Measurements from ENCODE around the gene DQX1. TPM values are rescaled to one million over a fixed set of nuclear protein-coding genes. Genes with fewer than 3 reads are reported as not detected.
"Not testable (repeated sequence)": the region's sequence is repeated elsewhere in the genome, so short reads cannot be mapped to it uniquely, and the experiment has no call there.

The DQX1 gene
- total and polyA plus RNA-seq, 9 donors: 0.04 to 1.3 (median 0.20) TPM; not detected in 1

DNA sequence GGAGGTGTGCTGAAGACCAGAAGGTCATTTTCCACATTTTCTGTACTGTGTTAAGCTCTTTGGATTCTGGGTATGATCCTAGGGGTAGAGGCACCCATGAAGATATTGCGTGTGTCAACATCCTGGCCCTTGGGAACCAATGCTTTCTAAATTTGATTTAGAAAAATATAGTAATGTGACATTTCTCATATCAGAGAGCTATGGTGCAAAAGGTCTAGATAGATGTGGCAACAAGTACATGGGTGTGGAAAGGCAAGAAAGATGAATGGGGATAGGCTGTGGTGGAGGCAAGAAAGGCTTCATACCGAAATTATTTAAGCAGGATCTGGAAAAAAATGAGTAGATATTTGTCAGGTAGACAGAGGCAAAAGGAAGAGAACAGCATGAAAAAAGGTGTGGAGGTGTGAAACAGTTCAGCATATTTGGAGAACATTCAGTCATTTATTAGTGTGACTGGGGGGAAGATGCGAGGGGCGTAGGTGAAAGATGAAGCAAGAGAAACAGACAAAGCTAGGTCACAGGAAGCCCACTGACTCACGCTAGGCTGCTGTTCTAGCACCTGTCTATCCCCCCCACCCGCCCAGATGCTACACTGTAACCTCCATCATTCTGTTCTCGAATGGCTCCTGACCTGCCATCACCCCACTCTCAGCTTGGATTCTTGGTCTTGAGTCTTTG is 40.2 kb upstream of the DQX1 start:
- no peak for DNase-seq
- 63% methylated on average over 2 of the region's 7 CpGs for WGBS (ENCODE audit: insufficient coverage)
- no peak overlapping the region for H3K4me3 ChIP-seq (ENCODE audit: low read length)
- no peak overlapping the region for H3K27ac ChIP-seq (ENCODE audit: low read length)
- H3K27me3 ChIP-seq (ENCODE audit: control insufficient read depth, insufficient read depth, low read length): peaks cover 22% of the 10 kb centered on the region
- no peaks in the 10 kb centered on the region for H3K4me1 ChIP-seq (ENCODE audit: control insufficient read depth, insufficient read depth, low read length)
- H3K9me3 ChIP-seq (replicated peaks; ENCODE audit: control insufficient read depth, low read depth, low read length): no peaks in the 10 kb centered on the region
- H3K36me3 ChIP-seq (ENCODE audit: control insufficient read depth, insufficient read depth, low read length): no peaks in the 10 kb centered on the region

DNA sequence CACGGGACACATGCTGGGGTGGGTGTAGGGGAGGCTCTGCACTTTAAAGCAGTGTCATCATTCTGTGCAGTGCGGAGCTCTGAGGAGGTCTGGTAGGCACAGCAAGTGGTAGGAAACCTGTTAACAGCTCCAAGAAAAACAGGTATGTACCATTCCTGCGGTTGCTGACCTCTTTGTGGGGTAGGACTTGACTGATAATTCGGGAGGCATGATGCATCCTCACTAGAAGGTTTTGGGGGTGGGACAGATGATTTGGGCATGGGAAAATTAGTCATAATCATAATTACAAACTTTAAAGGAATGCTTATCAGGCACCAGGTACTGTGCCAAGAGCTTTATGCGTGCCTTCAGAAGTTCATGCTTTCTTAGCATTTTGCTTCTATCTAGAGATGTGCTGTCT is 38.2 kb upstream of the DQX1 start:
- Histone ChIP-seq H3K4me1 (ENCODE audit: control insufficient read depth, insufficient read depth, low read length) (no peaks in the 10 kb centered on the region), H3K36me3 (ENCODE audit: control insufficient read depth, insufficient read depth, low read length) (no peaks in the 10 kb centered on the region), H3K4me3 (ENCODE audit: low read length) (no peak overlapping the region), H3K27me3 (ENCODE audit: control insufficient read depth, insufficient read depth, low read length) (peaks cover 32% of the 10 kb centered on the region), H3K27ac (ENCODE audit: low read length) (no peak overlapping the region), H3K9me3 (replicated peaks; ENCODE audit: control insufficient read depth, low read depth, low read length) (no peaks in the 10 kb centered on the region)
- WGBS (ENCODE audit: insufficient coverage): 68% methylated on average over 3 of the region's 5 CpGs
- no peak for DNase-seq

DNA sequence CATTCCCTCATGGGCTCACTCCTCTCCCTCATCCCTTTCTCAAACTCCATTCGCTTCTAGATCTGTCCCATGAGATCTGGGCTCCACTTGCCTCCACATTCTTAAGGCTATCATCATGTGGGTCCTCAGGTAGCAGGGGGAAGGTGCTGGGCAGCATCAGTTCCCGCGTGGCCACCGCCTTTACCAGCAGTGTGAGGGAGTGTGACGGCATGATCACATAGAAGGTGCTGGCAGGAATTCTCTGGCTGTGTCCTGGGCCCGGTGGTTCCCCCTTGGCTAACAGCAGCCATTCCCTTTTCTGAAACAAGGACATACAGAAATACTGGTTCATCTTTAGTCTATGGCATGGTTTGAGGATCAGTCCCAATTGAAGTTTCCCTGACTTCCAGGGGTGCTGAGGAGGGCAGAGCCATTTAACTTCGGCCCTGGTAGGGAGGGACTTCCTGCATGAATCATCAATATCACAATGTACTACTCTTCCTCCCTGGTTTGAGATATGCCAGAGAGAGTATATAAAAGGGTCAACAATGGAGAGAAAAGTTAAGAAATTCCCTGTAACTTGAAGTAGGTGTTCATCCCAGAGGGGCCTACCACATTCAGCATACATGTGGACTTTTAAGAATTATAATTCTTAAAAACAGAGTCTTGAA is 36.2 kb upstream of the DQX1 start:
- Histone ChIP-seq H3K27ac (ENCODE audit: low read length) (no peak overlapping the region), H3K9me3 (replicated peaks; ENCODE audit: control insufficient read depth, low read depth, low read length) (no peaks in the 10 kb centered on the region), H3K4me3 (ENCODE audit: low read length) (no peak overlapping the region), H3K4me1 (ENCODE audit: control insufficient read depth, insufficient read depth, low read length) (no peaks in the 10 kb centered on the region), H3K27me3 (ENCODE audit: control insufficient read depth, insufficient read depth, low read length) (peaks cover 27% of the 10 kb centered on the region), H3K36me3 (ENCODE audit: control insufficient read depth, insufficient read depth, low read length) (no peaks in the 10 kb centered on the region)
- WGBS (ENCODE audit: insufficient coverage): 93% methylated on average over 3 of the region's 7 CpGs
- DNase-seq: no peak

DNA sequence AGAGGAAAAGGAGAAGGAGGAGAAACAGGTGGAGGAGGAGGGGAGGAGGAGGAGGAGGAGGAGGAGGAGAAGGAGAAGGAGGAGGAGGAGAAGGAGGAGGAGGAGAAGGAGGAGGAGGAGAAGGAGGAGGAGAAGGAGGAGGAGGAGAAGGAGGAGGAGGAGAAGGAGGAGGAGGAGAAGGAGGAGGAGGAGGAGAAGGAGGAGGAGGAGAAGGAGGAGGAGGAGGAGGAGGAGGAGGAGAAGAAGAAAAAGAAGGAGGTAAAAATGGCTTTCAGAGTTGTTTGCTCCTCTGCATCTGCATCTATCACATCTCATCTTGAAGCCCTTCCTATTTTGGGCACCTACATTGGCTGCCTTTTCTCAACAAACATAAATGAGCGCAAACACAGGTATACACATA is 35.0 kb upstream of the DQX1 start:
- DNase-seq; H3K9me3 ChIP-seq (replicated peaks; ENCODE audit: control insufficient read depth, low read depth, low read length); H3K4me1 ChIP-seq (ENCODE audit: control insufficient read depth, insufficient read depth, low read length); H3K27ac ChIP-seq (ENCODE audit: low read length); H3K4me3 ChIP-seq (ENCODE audit: low read length); H3K36me3 ChIP-seq (ENCODE audit: control insufficient read depth, insufficient read depth, low read length): not testable (repeated sequence)
- H3K27me3 ChIP-seq (ENCODE audit: control insufficient read depth, insufficient read depth, low read length): peaks cover 27% of the 10 kb centered on the region
- WGBS (ENCODE audit: insufficient coverage): 100% methylated on average over 1 of the region's 1 CpG

DNA sequence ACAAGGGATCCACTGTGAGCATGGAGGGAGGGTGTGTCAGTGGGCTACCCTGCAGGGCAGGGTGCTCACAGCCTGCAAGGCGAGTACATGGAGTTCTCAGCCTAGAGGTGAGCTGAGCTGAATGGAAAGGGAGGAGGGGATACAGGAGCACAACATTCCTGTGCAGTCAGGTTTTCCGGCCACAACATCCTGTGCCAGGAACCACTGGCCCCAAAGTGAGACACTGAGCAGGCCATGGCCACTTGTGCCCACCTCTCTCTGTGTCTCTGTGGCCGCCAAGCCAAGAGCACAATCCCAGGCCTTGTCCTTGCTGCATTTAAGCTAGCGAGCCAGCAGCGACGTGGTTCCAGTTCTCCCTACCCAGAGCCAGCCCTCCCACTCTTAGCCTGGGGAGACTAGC is 34.6 kb upstream of the DQX1 start:
- 53% methylated on average over 2 of the region's 6 CpGs for WGBS (ENCODE audit: insufficient coverage)
- Histone ChIP-seq H3K4me1 (ENCODE audit: control insufficient read depth, insufficient read depth, low read length) (peaks cover 2% of the 10 kb centered on the region), H3K4me3 (ENCODE audit: low read length) (no peak overlapping the region), H3K36me3 (ENCODE audit: control insufficient read depth, insufficient read depth, low read length) (peaks cover 4% of the 10 kb centered on the region), H3K27me3 (ENCODE audit: control insufficient read depth, insufficient read depth, low read length) (peaks cover 27% of the 10 kb centered on the region), H3K27ac (ENCODE audit: low read length) (no peak overlapping the region), H3K9me3 (replicated peaks; ENCODE audit: control insufficient read depth, low read depth, low read length) (no peaks in the 10 kb centered on the region)
- no peak for DNase-seq

DNA sequence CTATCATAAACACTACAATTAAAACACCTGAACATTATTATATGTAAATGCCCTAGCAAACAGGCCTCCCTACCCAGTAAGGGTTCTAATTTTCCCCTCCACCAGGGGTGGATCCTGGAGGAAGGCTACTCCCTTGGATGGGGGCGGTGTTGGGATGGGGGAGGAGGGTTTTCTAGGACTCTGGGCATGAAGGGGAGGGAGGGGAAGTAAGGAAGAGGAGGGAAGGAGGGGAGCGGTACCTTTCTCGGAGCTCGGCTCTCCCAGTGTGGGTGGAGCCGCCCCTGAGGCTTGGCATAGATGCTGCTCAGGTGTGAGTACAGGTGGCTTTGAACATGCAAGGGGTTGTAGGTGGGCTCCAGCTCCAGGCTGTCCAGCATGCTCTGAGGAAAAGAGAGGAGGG is 33.9 kb upstream of the DQX1 start:
- no peaks in the 10 kb centered on the region for H3K9me3 ChIP-seq (replicated peaks; ENCODE audit: control insufficient read depth, low read depth, low read length)
- no peak overlapping the region for H3K27ac ChIP-seq (ENCODE audit: low read length)
- 19% methylated on average over 4 of the region's 5 CpGs for WGBS (ENCODE audit: insufficient coverage)
- H3K4me3 ChIP-seq (ENCODE audit: low read length): no peak overlapping the region
- DNase-seq: no peak
- peaks cover 8% of the 10 kb centered on the region for H3K4me1 ChIP-seq (ENCODE audit: control insufficient read depth, insufficient read depth, low read length)
- peaks cover 4% of the 10 kb centered on the region for H3K36me3 ChIP-seq (ENCODE audit: control insufficient read depth, insufficient read depth, low read length)
- peaks cover 25% of the 10 kb centered on the region for H3K27me3 ChIP-seq (ENCODE audit: control insufficient read depth, insufficient read depth, low read length)

DNA sequence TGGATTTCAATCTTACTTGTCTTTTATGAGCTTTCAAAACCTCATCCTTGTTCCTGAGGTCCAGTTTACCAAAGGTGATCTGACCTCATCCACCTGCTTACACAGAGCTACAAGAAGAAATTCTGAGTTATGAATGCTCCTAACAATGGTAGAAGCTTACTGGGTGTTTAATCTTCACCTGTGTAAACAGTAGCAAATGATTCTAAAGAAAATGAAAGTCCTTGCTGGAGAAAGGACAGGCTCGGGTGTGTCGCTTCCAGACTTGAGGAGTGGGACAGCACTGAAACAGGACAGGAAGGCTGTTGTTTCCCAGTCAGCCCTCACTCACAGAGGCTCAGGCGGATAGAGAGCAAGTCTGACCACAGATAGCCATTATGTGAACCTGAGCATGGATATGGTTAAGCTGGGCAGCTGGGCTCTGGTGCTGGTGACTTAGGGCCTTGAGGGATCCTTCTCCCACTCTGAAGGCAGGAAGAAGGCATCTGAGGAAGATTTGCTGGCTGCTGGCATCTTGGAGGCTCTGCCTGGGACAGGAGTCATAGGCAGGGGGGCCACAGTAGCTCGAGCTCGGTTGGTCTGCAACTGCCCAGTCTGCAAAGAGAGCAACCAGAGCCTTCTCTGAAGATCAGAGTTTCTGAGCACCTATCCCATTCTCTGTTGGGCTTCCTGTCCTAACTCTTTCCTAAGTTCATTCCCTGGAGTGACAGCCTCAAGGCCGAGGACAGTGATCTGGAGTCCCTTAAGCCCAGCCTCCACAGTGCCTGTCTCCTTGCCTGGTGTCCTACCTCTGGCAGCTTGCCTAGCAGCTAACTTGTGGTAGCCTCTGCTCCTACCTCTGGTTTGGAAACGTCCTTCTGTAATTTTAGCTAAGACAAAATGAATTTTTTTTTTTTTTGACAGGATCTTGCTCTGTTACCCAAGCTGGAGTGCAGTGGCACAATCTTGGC is 32.5 kb upstream of the DQX1 start:
- Histone ChIP-seq H3K27me3 (ENCODE audit: control insufficient read depth, insufficient read depth, low read length) (peaks cover 20% of the 10 kb centered on the region), H3K9me3 (replicated peaks; ENCODE audit: control insufficient read depth, low read depth, low read length) (no peaks in the 10 kb centered on the region), H3K4me3 (ENCODE audit: low read length) (no peak overlapping the region), H3K27ac (ENCODE audit: low read length) (no peak overlapping the region), H3K36me3 (ENCODE audit: control insufficient read depth, insufficient read depth, low read length) (peaks cover 4% of the 10 kb centered on the region), H3K4me1 (ENCODE audit: control insufficient read depth, insufficient read depth, low read length) (peaks cover 11% of the 10 kb centered on the region)
- 73% methylated on average over 6 of the region's 7 CpGs for WGBS (ENCODE audit: insufficient coverage)
- no peak for DNase-seq

DNA sequence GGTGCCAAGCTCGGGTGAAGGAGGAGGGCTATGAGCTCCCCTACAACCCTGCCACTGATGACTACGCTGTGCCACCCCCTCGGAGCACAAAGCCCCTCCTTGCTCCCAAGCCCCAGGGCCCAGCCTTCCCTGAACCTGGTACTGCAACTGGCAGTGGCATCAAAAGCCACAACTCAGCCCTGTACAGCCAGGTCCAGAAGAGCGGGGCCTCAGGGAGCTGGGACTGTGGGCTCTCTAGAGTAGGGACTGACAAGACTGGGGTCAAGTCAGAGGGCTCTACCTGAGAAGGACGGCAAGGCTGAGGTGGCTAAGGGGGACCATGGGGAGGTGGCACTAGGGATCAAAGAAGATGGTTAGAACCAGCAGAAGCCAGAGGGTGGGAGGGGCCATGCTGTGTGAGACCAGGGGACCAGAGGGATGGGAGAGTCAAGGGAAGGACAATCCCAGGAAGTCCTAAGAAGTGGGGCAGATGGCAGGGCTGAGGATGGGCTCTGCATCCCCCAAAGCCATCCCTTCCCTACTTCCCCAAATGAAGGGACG is 30.9 kb upstream of the DQX1 start:
- Histone ChIP-seq H3K27ac (ENCODE audit: low read length) (no peak overlapping the region), H3K9me3 (replicated peaks; ENCODE audit: control insufficient read depth, low read depth, low read length) (no peaks in the 10 kb centered on the region), H3K36me3 (ENCODE audit: control insufficient read depth, insufficient read depth, low read length) (peaks cover 4% of the 10 kb centered on the region), H3K27me3 (ENCODE audit: control insufficient read depth, insufficient read depth, low read length) (peaks cover 13% of the 10 kb centered on the region), H3K4me3 (ENCODE audit: low read length) (no peak overlapping the region), H3K4me1 (ENCODE audit: control insufficient read depth, insufficient read depth, low read length) (peaks cover 23% of the 10 kb centered on the region)
- no peak for DNase-seq
- 94% methylated on average over 2 of the region's 6 CpGs for WGBS (ENCODE audit: insufficient coverage)

DNA sequence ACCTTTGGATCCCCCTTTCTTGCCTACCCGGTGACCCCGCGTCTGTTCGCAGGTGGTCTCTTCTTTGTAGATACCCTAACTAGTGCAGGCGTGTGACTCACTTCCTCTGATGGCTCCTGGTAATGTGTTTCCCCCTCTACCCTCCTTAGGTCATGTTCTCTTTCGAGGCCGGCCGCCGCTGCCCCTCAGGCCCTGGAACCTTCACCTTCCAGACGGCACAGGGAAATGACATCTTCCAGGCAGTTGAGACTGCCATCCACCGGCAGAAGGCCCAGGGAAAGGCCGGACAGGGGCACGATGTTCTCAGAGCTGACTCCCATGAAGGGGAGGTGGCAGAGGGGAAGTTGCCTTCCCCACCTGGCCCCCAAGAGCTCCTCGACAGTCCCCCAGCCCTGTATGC is 30.1 kb upstream of the DQX1 start:
- 85% methylated on average over 5 of the region's 14 CpGs for WGBS (ENCODE audit: insufficient coverage)
- peak; percentile 6 for DNase-seq
- H3K27me3 ChIP-seq (ENCODE audit: control insufficient read depth, insufficient read depth, low read length): peaks cover 10% of the 10 kb centered on the region
- H3K36me3 ChIP-seq (ENCODE audit: control insufficient read depth, insufficient read depth, low read length): peaks cover 6% of the 10 kb centered on the region
- no peak overlapping the region for H3K4me3 ChIP-seq (ENCODE audit: low read length)
- peaks cover 23% of the 10 kb centered on the region for H3K4me1 ChIP-seq (ENCODE audit: control insufficient read depth, insufficient read depth, low read length)
- H3K9me3 ChIP-seq (replicated peaks; ENCODE audit: control insufficient read depth, low read depth, low read length): no peaks in the 10 kb centered on the region
- H3K27ac ChIP-seq (ENCODE audit: low read length): no peak overlapping the region

DNA sequence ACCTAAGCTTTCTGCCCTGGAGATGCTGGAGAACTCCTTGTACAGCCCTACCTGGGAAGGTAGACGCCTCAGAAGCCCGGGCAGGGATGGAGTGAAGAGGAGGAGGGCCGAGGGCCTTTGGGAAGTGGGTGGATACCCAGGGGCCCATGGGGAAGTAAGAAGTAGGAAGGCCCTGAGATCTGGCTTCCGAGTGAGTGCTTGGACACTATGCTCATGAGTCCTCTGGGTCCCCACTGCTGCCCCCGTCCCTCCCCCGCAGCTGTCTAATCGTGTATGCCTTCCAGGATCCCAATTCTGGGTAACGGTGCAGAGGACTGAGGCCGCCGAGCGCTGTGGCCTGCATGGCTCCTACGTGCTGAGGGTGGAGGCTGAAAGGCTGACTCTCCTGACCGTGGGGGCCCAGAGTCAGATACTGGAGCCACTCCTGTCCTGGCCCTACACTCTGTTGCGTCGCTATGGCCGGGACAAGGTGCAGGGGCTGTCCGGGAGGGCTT is 29.6 kb upstream of the DQX1 start:
- no peak overlapping the region for H3K27ac ChIP-seq (ENCODE audit: low read length)
- H3K27me3 ChIP-seq (ENCODE audit: control insufficient read depth, insufficient read depth, low read length): peaks cover 9% of the 10 kb centered on the region
- no peaks in the 10 kb centered on the region for H3K9me3 ChIP-seq (replicated peaks; ENCODE audit: control insufficient read depth, low read depth, low read length)
- peak overlapping the region; percentile 71 for H3K4me3 ChIP-seq (ENCODE audit: low read length)
- DNase-seq: peak; percentile 42
- WGBS (ENCODE audit: insufficient coverage): 43% methylated on average over 14 of the region's 17 CpGs
- peaks cover 6% of the 10 kb centered on the region for H3K36me3 ChIP-seq (ENCODE audit: control insufficient read depth, insufficient read depth, low read length)
- peaks cover 23% of the 10 kb centered on the region for H3K4me1 ChIP-seq (ENCODE audit: control insufficient read depth, insufficient read depth, low read length)
